IMR-90 (cell line): ENCODE data around the gene NANS. TPM values are rescaled to one million over a fixed set of nuclear protein-coding genes. Genes with fewer than 3 reads are reported as not detected.

Experiments used
- ATAC-seq: fragments of 200-7000 bp; cut with Tn5 transposase; 2 replicates; pipeline ENCODE4 v1.9.1; 2020; ENCODE audit warnings: low read depth, mild to moderate bottlenecking, moderate library complexity
- BruUV-seq: library from RNA; stranded (reverse); fragments of 400-500 nt; replicated peaks from 2 replicates; lab custom pipeline; 2021; lab: Mats Ljungman, UMichigan
- CTCF ChIA-PET: fragments of 300-600 bp; formaldehyde crosslinking; extraction: SDS; loops from one replicate; lab custom pipeline; 2021; ENCODE audit warnings: antibody characterized with exemption; lab: Yijun Ruan, JAX
- POLR2A ChIA-PET: fragments of 300-600 bp; sonication (Branson Sonifier 250); formaldehyde crosslinking; loops from one replicate; lab custom pipeline; 2022; ENCODE audit warnings: antibody characterized with exemption; ENCODE audit not compliant: unreplicated experiment; lab: Charles Lee
- DNase-seq: peaks from one replicate; pipeline ENCODE4 v3.0.0; 2013
- H2AFZ ChIP-seq: replicated peaks from 2 replicates; pipeline ENCODE3; 2013; ENCODE audit warnings: low read length, mild to moderate bottlenecking; ENCODE audit not compliant: poor library complexity
- H2AK5ac ChIP-seq: 2 replicates; pipeline ENCODE4 v1.6.1; 2013; ENCODE audit warnings: low read depth, low read length, inconsistent platforms
- H2AK9ac ChIP-seq: replicated peaks from 2 replicates; pipeline ENCODE3; 2013; ENCODE audit warnings: mild to moderate bottlenecking, low read depth, low read length, moderate library complexity; ENCODE audit not compliant: poor library complexity
- H2BK120ac ChIP-seq: 2 replicates; pipeline ENCODE4 v1.6.1; 2013; ENCODE audit warnings: low read depth, low read length, inconsistent platforms
- H2BK15ac ChIP-seq: 3 replicates; pipeline ENCODE4 v1.6.1; 2013; ENCODE audit warnings: low read depth, low read length, inconsistent platforms
- H2BK20ac ChIP-seq: 2 replicates; pipeline ENCODE4 v1.6.1; 2013; ENCODE audit warnings: low read depth, mild to moderate bottlenecking, inconsistent platforms, low read length, moderate library complexity
- H2BK5ac ChIP-seq: 2 replicates; pipeline ENCODE4 v1.6.1; 2013; ENCODE audit warnings: mild to moderate bottlenecking, low read depth, low read length, inconsistent platforms; ENCODE audit not compliant: poor library complexity, severe bottlenecking
- H3K14ac ChIP-seq: replicated peaks from 2 replicates; pipeline ENCODE4 v1.6.1; 2013; ENCODE audit warnings: low read depth, low read length, inconsistent platforms
- H3K18ac ChIP-seq: 2 replicates; pipeline ENCODE4 v1.6.1; 2013; ENCODE audit warnings: low read depth, low read length, control low read depth
- H3K23ac ChIP-seq: 2 replicates; pipeline ENCODE4 v1.6.1; 2013; ENCODE audit warnings: low read depth, low read length, inconsistent platforms
- H3K27ac ChIP-seq: 2 replicates; pipeline ENCODE4 v1.5.1; 2013; ENCODE audit warnings: mild to moderate bottlenecking, control low read depth, low read length; ENCODE audit not compliant: insufficient read depth
- H3K27me3 ChIP-seq: 2 replicates; pipeline ENCODE4 v1.6.1; 2013; ENCODE audit warnings: low read length; ENCODE audit not compliant: control insufficient read depth, insufficient read depth
- H3K36me3 ChIP-seq: 2 replicates; pipeline ENCODE4 v1.6.1; 2013; ENCODE audit warnings: low read length, mixed read lengths; ENCODE audit not compliant: control insufficient read depth, insufficient read depth
- H3K4ac ChIP-seq: 2 replicates; pipeline ENCODE4 v1.6.1; 2013; ENCODE audit warnings: low read depth, low read length, inconsistent platforms
- H3K4me1 ChIP-seq: 2 replicates; pipeline ENCODE4 v1.6.1; 2013; ENCODE audit warnings: low read length, mixed read lengths; ENCODE audit not compliant: control insufficient read depth, insufficient read depth
- H3K4me2 ChIP-seq: 2 replicates; pipeline ENCODE4 v1.6.1; 2013; ENCODE audit warnings: low read depth, mild to moderate bottlenecking, control low read depth, low read length, moderate library complexity
- H3K4me3 ChIP-seq: 2 replicates; pipeline ENCODE4 v1.5.1; 2013; ENCODE audit warnings: low read depth, mild to moderate bottlenecking, control low read depth, low read length, moderate library complexity; ENCODE audit not compliant: insufficient read depth
- H3K56ac ChIP-seq: 2 replicates; pipeline ENCODE4 v1.6.1; 2013; ENCODE audit warnings: low read length, inconsistent platforms; ENCODE audit not compliant: insufficient read depth; ENCODE audit errors: extremely low read depth
- H3K79me1 ChIP-seq, 2 experiments: 2 replicates each; pipeline ENCODE4 v1.6.1; 2013; ENCODE audit warnings: low read length in 2 of 2, inconsistent platforms in 1 of 2, low read depth in 1 of 2
- H3K9ac ChIP-seq: 2 replicates; pipeline ENCODE4 v1.6.1; 2013; ENCODE audit warnings: low read depth, low read length, control low read depth
- H3K9me1 ChIP-seq: 2 replicates; pipeline ENCODE4 v1.6.1; 2013; ENCODE audit warnings: low read length, inconsistent platforms; ENCODE audit not compliant: insufficient read depth
- H3K9me3 ChIP-seq: 2 replicates; pipeline ENCODE4 v1.6.1; 2013; ENCODE audit warnings: low read length; ENCODE audit not compliant: control insufficient read depth, insufficient read depth
- H4K20me1 ChIP-seq: 2 replicates; pipeline ENCODE4 v1.6.1; 2013; ENCODE audit warnings: low read length, inconsistent platforms; ENCODE audit not compliant: insufficient read depth
- H4K5ac ChIP-seq: 2 replicates; pipeline ENCODE4 v1.6.1; 2013; ENCODE audit warnings: mild to moderate bottlenecking, low read depth, low read length, control low read depth
- H4K8ac ChIP-seq, 2 experiments: 2 replicates each; pipeline ENCODE4 v1.6.1; 2013; ENCODE audit warnings: low read depth in 2 of 2, low read length in 2 of 2, control low read depth in 1 of 2, inconsistent platforms in 1 of 2
- H4K91ac ChIP-seq: 2 replicates; pipeline ENCODE4 v1.6.1; 2013; ENCODE audit warnings: low read depth, low read length, inconsistent platforms; ENCODE audit not compliant: insufficient read depth
- BHLHE40 ChIP-seq: fragments of 150-350 bp; IDR thresholded peaks from 2 replicates; pipeline ENCODE4 v1.6.1; 2016; ENCODE audit warnings: mild to moderate bottlenecking, low read depth, low read length
- CEBPB ChIP-seq: IDR thresholded peaks from 2 replicates; pipeline ENCODE4 v1.6.1; 2012; ENCODE audit warnings: low read depth, low read length, improper control_type of control experiment
- CHD1 ChIP-seq: IDR thresholded peaks from 2 replicates; pipeline ENCODE4 v1.6.1; 2012; ENCODE audit warnings: low read depth, low read length, improper control_type of control experiment
- CTCF ChIP-seq: conservative IDR thresholded peaks from 2 replicates; pipeline ENCODE4 v1.5.1; 2012; ENCODE audit warnings: mild to moderate bottlenecking, low read depth, low read length, improper control_type of control experiment
- ELK1 ChIP-seq: fragments of 150-350 bp; IDR thresholded peaks from 2 replicates; pipeline ENCODE4 v1.6.1; 2016; ENCODE audit warnings: low read depth, mild to moderate bottlenecking, low read length, moderate library complexity, borderline replicate concordance
- FOS ChIP-seq: fragments of 150-350 bp; IDR thresholded peaks from 2 replicates; pipeline ENCODE4 v1.6.1; 2016; ENCODE audit warnings: low read depth, low read length
- MAFK ChIP-seq: IDR thresholded peaks from 2 replicates; pipeline ENCODE4 v1.6.1; 2012; ENCODE audit warnings: low read depth, low read length, improper control_type of control experiment
- MAZ ChIP-seq: IDR thresholded peaks from 2 replicates; pipeline ENCODE4 v1.6.1; 2012; ENCODE audit warnings: low read depth, mild to moderate bottlenecking, low read length, improper control_type of control experiment, moderate library complexity, borderline replicate concordance
- MXI1 ChIP-seq: IDR thresholded peaks from 2 replicates; pipeline ENCODE4 v1.6.1; 2012; ENCODE audit warnings: low read depth, mild to moderate bottlenecking, low read length, moderate library complexity, borderline replicate concordance
- NFE2L2 ChIP-seq: fragments of 150-350 bp; IDR thresholded peaks from 2 replicates; pipeline ENCODE4 v1.6.1; 2016; ENCODE audit warnings: low read depth, mild to moderate bottlenecking, low read length
- POLR2A ChIP-seq: IDR thresholded peaks from 2 replicates; pipeline ENCODE4 v1.6.1; 2012; ENCODE audit warnings: mild to moderate bottlenecking, low read depth, low read length
- RAD21 ChIP-seq: IDR thresholded peaks from 2 replicates; pipeline ENCODE4 v1.6.1; 2012; ENCODE audit warnings: low read length, improper control_type of control experiment
- RCOR1 ChIP-seq: IDR thresholded peaks from 2 replicates; pipeline ENCODE4 v1.6.1; 2012; ENCODE audit warnings: mild to moderate bottlenecking, low read length, improper control_type of control experiment; ENCODE audit not compliant: insufficient replicate concordance
- RFX5 ChIP-seq: IDR thresholded peaks from 2 replicates; pipeline ENCODE4 v1.8.0; 2012; ENCODE audit warnings: low read depth, mild to moderate bottlenecking, low read length, moderate library complexity
- SMC3 ChIP-seq: fragments of 150-350 bp; IDR thresholded peaks from 2 replicates; pipeline ENCODE4 v1.6.1; 2016; ENCODE audit warnings: low read depth, mild to moderate bottlenecking, antibody characterized with exemption, low read length, moderate library complexity
- USF2 ChIP-seq: fragments of 150-350 bp; IDR thresholded peaks from 2 replicates; pipeline ENCODE4 v1.6.1; 2017; ENCODE audit warnings: mild to moderate bottlenecking, antibody characterized with exemption, low read length, low read depth
- WGBS, 2 experiments: methylation state at CpG; one replicate each; pipeline versions ENCODE4 v1.1.5 to v1.1.7; 2013; ENCODE audit warnings: missing lambda C conversion rate in 2 of 2; ENCODE audit not compliant: insufficient read length in 1 of 2; ENCODE audit errors: extremely low coverage in 2 of 2; 5-methylcytosine and 5-hydroxymethylcytosine counted together
- dilution Hi-C: fragments of 300-500 bp; cut with HindIII; formaldehyde crosslinking; loops from one replicate; pipeline ENCODE4 v1.14.3; 2018; ENCODE audit warnings: low sequenced_read_pairs; ENCODE audit not compliant: unreplicated experiment
- in situ Hi-C: fragments of 300-500 bp; cut with MboI; formaldehyde crosslinking; loops from 3 replicates; pipeline ENCODE4 v1.14.3; 2019; ENCODE audit warnings: low sequenced_read_pairs, inconsistent platforms, mixed read lengths
- intact Hi-C: fragments of 100-400 bp; cut with micrococcal nuclease; formaldehyde crosslinking; loops from 2 replicates; pipeline ENCODE4 v1.10.0; 2022
- polyA plus RNA-seq, 3 experiments: library from polyadenylated mRNA; depleted of rRNA; stranded (reverse); fragments of >200 nt; gene quantifications; 2 replicates each; pipeline ENCODE4 v1.2.3, GENCODE V29; 2012; ENCODE audit warnings: low replicate concordance in 1 of 3
- total RNA-seq: library from RNA; depleted of rRNA; stranded (reverse); fragments of >200 nt; gene quantifications from 2 replicates; pipeline ENCODE4 v1.2.3, GENCODE V29; 2012

NANS gene
- total and polyA plus RNA-seq, 2 of the 4 experiments (the other 2 are of a cell fraction), result 210 to 306 TPM

GRCh38 chr9:98043915-98044314 is 12.6 kb upstream of the NANS start:
- Histone ChIP-seq H2BK20ac (no peak overlapping the region), H3K4me3 (no peak overlapping the region), H3K18ac (no peak overlapping the region), H2AFZ (no peak overlapping the region), H2AK5ac (no peak overlapping the region), H3K36me3 (no peaks in the 10 kb centered on the region), H4K8ac (no peak overlapping the region), H3K14ac (no peak overlapping the region), H3K4ac (no peak overlapping the region), H3K56ac (no peak overlapping the region), H4K5ac (no peak overlapping the region), H2BK120ac (no peak overlapping the region), H3K27ac (no peak overlapping the region), H3K27me3 (no peaks in the 10 kb centered on the region), H3K9me1 (no peaks in the 10 kb centered on the region), H3K23ac (no peak overlapping the region), H4K20me1 (no peaks in the 10 kb centered on the region), H3K9ac (no peak overlapping the region), H3K4me2 (no peak overlapping the region), H2BK5ac (no peak overlapping the region), H3K4me1 (no peaks in the 10 kb centered on the region), H3K9me3 (no peaks in the 10 kb centered on the region), H2BK15ac (no peak overlapping the region), H3K79me1 (no peaks in the 10 kb centered on the region), H2AK9ac (no peak overlapping the region), H4K91ac (no peak overlapping the region)
- no peak for DNase-seq
- TF ChIP-seq RFX5 (no peak), RAD21 (no peak), FOS (no peak), USF2 (no peak), SMC3 (no peak), NFE2L2 (no peak), CEBPB (no peak), RCOR1 (no peak), POLR2A (no peak), ELK1 (no peak), MAFK (no peak), MAZ (no peak), MXI1 (no peak), BHLHE40 (no peak), CHD1 (no peak), CTCF (no peak)
- ChIA-PET POLR2A (interaction anchor here (0.6 kb wide), 1 partner anchor 24 kb away, joined by 6 read pairs; no protein-coding TSS in a partner anchor), CTCF (interaction anchor here (0.6 kb wide), 1 partner anchor 39 kb away, joined by 3 read pairs; no protein-coding TSS in a partner anchor)
- in situ Hi-C loops, result no loop called here
- BruUV-seq, result no TSS peak
- dilution Hi-C loops, result no loop called here
- no peak for ATAC-seq
- intact Hi-C loops, result no loop called here
- no CpG with 5 or more reads among the region's 5 CpGs for WGBS, 2 experiments
